NCI-H146 treated with DMSO at 0.1 percent for 48 hours (cell line): ENCODE results near the gene TMED10.
"Not testable (repeated sequence)": the region's sequence is repeated elsewhere in the genome, so short reads cannot be mapped to it uniquely, and the experiment has no call there.

Experiments
- DNase-seq: peaks from one replicate; lab custom pipeline; 2025; ENCODE audit not compliant: unreplicated experiment; lab: John Stamatoyannopoulos, UW

TMED10 gene

DNA sequence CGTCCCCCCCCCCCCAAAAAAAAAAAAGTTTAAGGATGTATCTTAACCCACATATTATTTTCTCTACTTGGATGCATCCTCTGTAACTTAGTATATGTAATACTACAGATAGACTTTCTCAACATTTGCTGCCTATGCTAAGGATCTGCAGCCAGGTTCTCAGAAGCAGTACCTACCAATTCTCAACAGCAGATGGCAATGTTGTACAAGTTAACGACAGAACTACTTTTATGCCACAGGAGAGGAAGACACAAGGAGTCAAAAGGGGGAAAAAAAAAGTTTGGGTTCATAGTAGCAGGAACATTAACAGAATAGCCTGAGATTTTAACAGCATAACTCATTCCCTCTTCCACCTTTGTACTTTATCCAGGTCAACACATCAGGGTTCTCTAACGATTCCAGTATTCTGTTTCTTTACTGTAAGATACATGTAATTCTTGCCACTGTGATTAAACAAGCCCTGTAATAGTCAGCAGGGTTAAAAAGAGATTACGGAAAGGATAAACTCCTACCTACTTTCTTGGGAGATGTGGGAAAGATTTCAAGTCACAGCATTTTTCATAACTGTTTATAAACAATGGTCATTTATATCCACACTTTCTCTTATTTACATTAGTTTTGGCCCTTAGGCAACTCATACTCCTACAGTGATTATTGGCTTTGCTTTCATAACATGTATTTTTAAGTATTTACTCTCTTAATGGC, 43.9 kb downstream of the TMED10 start:
- DNase-seq, result no peak

DNA sequence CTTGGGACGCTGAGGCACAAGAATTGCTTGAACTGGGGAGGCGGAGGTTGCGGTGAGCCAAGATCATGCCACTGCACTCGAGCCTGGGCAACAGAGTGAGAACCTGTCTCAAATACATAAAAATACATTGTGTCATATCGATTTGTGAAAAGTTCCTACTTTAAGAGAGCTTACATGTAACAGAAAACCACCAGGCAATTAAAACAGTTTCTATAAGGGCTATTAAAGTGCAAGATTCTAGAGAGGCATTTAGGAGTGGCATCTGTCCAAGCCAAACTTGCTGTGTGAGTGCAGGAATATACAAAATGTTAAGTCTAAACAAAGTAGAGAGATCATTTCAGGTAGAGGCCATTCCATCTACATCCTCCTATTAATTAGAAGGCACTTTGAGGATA, 47.8 kb downstream of the TMED10 start:
- no peak for DNase-seq

DNA sequence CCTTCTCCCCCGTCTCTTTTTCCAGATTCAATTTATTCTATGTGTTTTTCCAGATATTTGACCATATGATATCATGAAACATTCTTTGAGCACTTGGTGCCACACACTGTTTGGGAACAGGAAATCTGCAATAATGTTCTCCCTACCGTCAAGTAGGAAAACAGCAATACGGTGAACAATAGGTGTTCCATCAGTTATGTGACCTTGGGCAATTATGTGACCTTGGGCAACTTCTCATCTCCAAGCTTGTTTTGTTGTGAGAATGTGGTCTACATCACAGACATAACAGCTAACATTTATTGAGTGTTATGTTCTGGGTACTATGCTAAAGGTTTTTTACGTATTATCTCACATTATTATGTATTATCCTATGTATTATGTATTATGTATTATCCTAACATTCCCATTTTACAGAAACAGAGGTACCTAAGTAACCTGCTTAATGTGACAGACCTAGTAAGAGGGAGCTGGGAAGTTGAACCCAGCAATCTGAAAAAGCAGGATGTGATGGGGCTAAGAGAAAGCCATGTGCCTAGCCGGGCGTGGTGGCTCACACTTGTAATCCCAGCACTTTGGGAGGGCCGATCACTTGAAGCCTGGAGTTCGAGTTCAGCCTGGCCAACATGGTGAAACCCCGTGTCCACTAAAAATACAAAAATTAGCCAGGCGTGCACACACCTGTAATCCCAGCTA, 48.4 kb downstream of the TMED10 start:
- DNase-seq, result no peak

DNA sequence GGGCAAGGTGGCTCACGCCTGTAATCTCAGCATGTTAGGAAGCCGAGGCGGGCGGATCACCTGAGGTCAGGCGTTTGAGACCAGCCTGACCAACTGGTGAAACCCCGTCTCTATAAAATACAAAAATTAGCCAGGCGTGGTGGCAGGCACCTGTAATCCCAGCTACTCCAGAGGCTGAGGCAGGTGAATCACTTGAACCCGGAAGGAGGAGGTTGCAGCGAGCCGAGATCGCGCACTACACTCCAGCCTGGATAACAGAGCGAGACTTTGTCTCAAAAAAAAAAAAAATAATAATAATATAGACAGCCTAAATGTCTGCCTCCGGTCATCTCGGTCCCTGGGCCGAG, 49.0 kb downstream of the TMED10 start:
- not testable (repeated sequence) for DNase-seq

DNA sequence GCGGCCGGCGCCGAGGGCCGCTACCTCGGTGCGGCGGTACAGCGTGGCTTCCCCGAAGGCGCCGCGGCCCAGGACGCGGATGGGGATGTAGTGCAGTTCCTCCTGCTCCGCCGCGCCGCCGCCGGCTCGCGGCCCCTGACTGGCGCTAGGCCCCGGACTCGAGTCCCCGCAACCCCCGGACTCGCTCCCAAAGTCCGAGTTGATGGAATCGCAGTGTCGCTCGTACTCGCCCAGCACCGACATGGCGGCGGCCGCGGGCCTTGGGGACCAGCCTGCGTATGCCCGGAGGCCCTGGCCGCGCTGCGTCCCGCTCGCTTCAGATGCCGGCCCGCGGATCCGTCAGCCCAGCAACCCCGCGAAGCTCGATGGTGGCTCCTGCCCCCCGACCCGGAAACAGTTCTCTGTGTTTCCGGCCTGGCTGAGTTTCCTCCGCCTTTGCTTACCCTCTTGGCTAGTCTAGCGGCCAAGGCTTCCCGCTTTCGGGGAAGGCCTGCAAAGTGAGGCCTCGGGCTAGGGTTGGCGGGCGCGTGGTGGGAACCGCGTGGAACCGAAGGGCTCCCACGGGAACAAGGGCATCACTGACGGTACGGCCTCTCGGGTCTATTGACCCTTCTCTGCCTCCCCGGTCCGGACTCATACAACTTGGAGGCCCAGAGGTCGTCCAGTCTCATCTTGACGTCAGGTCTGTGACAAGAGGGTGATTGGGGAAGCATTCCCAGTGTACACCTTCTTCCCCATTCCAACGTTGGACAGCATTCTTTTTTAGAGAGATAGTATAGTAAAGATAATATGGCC, 49.5 kb downstream of the TMED10 start, which contains the start of gene NEK9:
TSS of gene NEK9 (minus strand) at position 370 of the 795 bp plus-strand sequence. CDS start at position 243, 127 bp downstream.
- peak; percentile 48 for DNase-seq

DNA sequence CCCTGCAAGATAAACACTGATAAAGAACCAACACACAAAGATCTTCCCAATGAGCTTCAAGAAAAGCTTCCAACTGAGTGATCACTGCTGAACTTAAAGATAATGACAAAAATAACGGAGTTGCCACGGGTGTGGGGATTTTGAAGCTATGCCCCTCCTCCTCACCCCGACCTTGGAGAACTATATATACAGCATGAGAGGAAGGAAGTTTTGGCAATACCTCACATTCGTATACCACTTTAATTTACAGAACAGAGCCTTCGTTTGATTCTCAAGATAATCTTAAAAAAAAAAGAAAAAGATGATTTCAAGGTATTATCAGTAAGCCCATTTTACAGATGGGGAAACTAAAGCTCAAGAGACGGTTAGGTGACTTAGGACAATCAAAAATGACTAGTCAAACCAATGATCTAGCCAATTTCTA, 50.3 kb downstream of the TMED10 start:
- no peak for DNase-seq

DNA sequence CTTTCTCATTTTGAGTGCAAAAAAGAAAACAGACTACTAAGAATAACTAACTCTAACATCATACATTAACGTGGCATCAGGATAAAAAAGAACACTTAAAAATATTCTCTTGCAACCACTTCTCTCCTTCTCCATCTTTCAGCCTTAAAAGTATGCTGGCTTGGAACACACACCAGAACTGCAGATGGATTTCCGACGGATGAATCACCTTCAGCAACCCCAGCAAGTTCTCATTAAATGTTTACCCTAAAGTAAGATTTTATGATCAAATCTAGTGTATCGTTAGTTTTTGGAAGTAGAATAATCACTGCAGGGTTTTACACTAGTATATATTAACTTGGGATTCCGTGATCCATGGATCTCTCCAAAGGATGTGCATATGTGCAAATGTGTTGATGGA, 50.8 kb downstream of the TMED10 start:
- DNase-seq, result no peak

DNA sequence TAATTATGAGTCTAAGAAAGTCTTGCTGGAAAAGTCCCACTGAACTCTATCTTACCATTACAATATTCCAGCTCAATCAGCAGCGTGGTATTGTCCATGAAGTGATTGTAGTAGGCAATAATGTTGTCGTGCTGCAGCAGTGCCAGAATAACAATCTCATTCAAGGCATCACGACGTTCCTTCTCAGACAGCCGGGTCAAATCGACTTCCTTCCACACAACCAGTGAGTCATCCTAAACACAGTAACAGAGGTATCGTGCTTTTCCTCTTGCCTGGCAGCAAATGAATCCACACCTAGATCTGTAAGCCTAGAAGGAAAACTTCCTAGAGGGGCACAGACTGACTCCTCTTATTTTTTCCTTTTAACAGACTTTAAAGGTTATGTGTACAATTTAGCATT, 52.4 kb downstream of the TMED10 start:
- DNase-seq, result no peak

DNA sequence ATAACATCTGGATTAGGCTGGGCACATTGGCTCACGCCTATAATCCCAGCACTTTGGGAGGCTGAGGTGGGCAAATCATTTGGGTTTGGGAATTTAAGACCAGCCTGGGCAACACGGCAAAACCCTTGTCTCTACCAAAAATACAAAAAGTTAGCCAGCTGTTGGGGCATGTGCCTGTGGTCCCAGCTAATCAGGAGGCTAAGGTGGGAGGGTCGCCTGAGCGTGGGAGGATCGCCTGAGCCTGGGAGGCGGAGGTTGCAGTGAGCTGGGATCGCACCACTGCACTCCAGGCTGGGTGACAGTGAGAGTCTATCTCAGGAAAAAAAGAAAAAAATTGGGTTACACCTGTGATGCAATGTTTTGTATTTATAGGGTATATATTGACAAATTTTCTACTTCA, 54.9 kb downstream of the TMED10 start:
- DNase-seq, result no peak

DNA sequence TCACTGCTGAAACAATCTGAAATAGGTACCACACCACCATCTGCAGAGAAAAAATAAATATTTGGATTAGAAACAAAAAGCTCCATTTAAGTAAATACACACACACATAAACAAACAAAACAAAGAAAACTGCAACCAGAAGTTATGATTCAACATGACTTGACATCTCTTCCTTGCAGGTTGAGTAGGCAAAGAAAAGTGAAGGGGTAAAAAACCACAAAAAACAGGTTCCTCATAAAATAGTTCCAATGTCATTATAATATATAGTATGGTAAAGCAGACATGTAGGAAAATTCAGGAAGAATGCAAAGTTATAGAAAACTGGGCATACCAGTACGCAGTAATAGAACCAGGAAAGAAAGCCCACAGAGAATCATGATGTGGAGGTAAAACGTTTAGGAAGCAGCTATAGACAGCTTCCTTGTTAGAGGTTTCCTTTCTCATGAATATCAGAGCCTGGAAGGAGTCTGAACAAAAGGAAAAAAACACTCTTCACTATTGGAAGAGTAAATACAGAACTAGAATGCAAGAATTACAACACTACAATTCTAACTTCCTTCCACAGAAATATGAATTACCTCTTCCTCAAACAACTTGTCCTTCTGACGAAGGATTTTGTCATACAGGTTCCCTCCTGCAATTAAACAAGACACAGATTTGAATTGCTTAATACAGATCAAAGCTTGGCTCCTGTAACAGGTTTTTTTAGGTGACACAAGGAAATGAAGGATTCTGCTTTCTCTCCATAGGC, 55.7 kb downstream of the TMED10 start:
- no peak for DNase-seq

DNA sequence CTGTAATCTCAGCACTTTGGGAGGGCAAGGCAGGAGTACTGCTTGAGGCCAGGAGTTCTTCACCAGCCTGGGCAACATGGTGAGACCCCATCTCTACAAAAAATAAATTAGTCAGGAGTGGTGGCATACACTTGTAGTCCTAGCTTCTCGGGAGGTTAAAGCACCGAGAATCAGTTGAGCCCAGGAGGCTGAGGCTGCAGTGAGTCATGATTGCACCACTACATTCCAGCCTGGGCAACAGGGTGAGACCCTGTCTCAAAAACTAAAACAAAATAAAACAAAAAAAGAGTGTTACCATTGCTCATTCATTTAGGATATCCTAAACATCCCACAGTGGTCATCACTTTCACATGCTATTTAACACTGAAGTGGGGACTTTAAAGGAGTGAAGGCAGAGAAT, 57.4 kb downstream of the TMED10 start:
- DNase-seq, result no peak

DNA sequence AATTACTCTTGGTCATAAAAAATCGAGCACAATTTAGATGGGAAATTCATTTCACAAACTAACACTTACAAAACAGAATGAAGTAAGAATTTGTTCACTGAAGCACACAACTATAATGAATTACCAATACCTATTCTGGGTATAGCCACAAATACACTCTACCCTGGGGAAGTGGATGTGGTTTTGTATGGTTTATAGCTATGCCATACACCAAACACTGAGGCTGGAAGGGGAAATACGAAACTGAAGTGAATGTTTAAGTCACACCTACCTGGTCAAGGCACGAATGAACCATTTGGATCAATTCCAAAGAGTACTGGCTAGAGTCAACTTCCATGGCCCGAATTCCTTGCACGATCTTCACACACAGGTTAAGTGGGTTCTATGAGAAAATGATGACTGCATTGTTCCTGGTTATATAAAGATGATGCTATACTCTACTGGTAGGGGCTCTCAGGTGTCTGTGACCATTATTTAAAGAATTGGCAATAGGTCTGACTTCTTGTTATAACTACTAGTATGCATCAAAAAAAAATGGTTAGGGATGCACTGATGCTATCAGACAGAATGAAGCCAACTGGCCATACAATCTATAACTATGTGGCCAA, 62.4 kb downstream of the TMED10 start:
- DNase-seq, result no peak

DNA sequence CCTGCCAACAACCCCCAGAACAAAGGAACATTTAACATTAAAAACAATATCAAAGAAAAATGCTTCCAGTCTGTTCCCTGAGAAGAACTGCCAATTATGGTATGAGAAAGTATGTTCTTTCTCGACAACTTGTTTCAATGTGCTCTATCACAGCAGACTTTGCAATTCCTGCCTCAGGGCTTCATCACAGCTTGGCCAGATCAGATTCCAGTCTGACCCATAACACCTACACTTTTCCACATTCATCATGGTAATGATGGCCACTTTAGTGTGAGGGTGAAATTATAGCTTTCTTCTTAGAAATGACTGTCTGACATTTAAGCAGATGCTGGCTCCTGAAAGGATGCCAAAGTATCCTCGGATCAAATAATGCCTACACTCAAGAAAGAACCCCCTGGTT, 66.5 kb downstream of the TMED10 start:
- no peak for DNase-seq

DNA sequence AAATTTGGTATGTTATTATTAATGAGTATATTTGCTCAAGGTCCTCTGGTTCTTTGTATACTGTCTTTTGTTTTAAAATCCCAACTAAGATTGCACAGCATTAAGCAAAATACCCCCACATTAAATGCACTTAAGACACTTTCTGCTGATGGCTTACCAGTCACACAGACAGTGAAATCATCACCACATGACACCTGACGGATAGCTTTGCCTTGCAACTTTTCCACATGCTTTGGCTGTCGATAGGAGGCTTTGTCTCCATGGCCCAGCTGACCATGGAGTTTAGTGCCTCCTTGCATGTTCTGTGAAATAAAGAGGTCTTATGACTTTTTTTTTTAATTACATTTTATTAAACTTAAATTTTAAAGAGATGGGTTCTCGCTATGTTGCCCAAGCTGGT, 69.2 kb downstream of the TMED10 start:
- no peak for DNase-seq

DNA sequence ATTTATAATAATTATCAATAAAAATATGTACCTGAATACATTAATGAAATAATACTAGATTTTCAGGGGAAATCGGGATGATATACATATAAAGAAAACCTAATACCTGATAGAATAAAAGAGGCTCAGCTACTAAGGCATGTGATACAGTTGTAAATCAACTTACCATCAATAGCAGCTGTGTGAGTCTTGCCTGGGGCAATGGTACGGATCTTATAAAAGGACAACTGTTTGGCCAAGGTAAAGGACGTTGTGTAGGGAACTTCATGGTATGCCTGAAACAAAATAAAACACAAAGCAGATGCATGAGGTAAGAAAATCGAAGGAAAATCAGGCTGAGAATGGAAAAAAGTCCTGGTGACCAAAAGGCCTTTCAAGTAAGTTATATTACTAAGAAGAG, 74.9 kb downstream of the TMED10 start:
- DNase-seq, result peak; percentile 20

DNA sequence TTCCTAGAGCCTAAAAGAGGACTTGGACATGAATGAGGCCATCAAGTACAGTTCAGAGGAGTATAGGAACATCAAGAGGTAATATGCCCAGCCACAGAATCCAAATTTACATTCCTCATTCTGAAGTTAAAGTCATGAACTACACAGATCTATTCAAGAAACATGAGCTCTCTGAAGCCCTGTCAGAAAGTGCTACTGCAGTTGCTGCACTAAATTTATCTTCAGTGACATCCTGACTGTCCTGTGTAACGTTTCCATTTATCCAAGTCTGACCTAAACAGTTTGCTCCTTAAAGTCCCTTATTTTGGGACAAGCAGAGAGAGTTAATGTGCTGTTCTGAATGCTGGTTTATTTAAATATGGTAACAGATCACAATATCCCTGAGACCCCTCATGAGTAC, 77.7 kb downstream of the TMED10 start:
- DNase-seq, result no peak

DNA sequence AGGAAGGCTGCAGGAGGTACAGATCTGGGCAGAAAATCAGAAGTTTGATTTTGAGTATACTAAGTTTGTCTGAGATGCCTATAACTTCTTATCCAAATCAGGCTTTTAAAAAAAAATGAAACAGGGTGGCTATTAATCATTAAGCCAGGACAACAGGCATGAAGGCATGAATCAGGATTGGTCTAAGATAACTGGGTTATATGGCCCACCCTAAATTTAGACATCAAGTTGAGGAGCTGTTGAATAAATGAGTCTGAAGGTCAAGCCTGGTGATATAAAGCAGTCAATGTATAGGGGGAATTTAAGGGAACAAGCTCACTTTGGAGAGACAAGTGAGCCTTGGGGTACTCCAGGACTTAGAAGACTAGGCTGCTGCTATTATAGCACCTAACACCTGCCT, 78.2 kb downstream of the TMED10 start:
- DNase-seq, result no peak

DNA sequence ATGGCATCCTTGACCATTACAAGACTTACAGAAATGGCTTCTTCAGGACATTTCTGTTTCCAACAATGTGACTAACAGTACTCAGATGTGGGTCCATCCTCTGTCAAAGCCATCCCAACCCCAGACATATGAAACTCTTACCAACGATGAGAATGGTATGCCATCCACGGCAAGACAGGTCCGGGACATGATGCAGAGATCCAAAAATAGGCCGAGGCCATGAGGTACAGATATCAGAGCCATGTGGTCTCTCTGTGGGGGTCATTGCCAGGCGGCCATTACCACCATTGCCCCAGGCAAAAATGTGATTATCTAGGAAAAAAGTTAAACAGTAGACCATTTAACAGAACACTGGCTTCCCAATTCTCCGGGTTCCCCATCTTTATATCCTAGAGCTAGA, 79.5 kb downstream of the TMED10 start:
- DNase-seq, result no peak

DNA sequence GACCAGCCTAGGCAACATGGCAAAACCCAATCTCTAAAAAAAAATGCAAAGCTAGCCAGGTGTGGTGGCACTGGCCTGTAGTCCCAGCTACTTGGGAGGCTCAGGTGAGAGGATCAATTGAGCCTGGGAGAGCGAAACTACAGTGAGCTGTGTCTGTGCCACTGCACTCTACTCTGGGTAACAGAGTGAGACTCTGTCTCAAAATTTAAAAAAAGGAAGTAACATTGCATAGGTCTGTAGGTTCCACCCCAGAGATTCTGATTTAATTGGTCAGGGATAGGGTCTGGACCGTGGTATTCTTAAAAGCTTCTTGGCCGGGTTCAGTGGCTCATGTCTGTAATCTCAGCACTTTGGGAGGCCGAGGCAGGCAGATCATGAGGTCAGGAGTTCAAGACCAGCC, 80.7 kb downstream of the TMED10 start:
- DNase-seq, result no peak

DNA sequence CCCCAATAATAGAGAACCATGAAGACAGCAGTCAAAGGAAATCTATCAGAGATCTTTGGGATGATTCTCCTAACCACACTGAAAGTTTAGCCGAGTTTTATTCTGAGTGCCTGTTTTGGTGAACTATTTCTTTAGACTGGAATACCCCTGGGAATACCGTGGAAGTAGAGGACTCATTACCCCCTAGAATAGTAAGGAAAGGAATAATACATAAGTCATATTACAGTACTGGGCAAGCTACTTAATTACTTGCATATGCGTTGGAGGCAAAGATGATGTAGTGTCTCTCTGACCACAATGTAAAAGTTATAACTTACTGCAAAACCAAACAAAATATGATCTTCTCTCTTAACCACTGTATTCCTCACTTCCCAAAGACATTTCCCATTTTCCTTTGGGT, 81.5 kb downstream of the TMED10 start:
- no peak for DNase-seq

DNA sequence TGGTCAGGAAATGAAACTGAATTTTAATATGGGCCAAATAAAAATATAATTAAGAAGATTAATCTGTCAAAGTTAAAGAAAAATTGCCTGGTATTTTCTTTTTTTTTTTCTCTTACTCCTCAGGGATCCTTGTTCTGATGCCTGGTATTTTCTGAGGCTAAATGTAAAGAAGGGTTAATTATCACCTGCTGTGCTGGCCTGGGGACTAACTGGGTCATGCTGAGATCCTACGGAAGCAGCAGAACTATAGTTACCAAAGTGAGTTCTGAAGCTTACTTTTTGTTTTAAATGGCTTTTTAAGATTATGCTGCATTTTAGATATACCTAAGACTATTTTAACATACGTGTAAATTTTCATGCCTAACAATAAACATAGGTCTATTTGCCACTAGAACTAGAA, 83.7 kb downstream of the TMED10 start:
- DNase-seq, result no peak
